H1 (cell line): ENCODE data around the gene FN3KRP. TPM values are rescaled to one million over a fixed set of nuclear protein-coding genes. Genes with fewer than 3 reads are reported as not detected.

ENCODE experiments used
- CBX5 ChIP-seq: fragments of 300-800, 300-1000 bp; sonication (generic); IDR thresholded peaks from 2 replicates; pipeline ENCODE4 v1.7.1; 2016; ENCODE audit warnings: antibody characterized with exemption, low read length, low read depth
- CEBPB ChIP-seq: IDR thresholded peaks from 2 replicates; pipeline ENCODE4 v1.6.1; 2012; ENCODE audit warnings: low read depth, low read length
- EZH2 ChIP-seq: fragments of 200-600 bp; sonication (generic); IDR thresholded peaks from 2 replicates; pipeline ENCODE4 v1.7.1; 2012; ENCODE audit warnings: low read depth, mild to moderate bottlenecking, moderate library complexity, low read length, inconsistent platforms; ENCODE audit not compliant: severe bottlenecking
- NANOG ChIP-seq: IDR thresholded peaks from 2 replicates; pipeline ENCODE4 v1.6.1; 2011; ENCODE audit warnings: low read length, low read depth, mild to moderate bottlenecking, inconsistent platforms; ENCODE audit not compliant: insufficient read depth, poor library complexity, severe bottlenecking
- POLR2A ChIP-seq, 2 experiments: IDR thresholded peaks; 1 replicate in 1 of 2; 2 replicates in 1 of 2; pipeline ENCODE4 v1.6.1; 2011; ENCODE audit warnings: low read depth in 2 of 2, low read length in 2 of 2, mild to moderate bottlenecking in 2 of 2; ENCODE audit errors: control extremely low read depth in 1 of 2
- POLR2AphosphoS5 ChIP-seq: IDR thresholded peaks from 2 replicates; pipeline ENCODE4 v1.6.1; 2011; ENCODE audit warnings: low read depth, low read length
- RFX5 ChIP-seq: IDR thresholded peaks from 2 replicates; pipeline ENCODE4 v1.6.1; 2011; ENCODE audit warnings: low read depth, low read length, improper control_type of control experiment, borderline replicate concordance
- RXRA ChIP-seq: IDR thresholded peaks from 2 replicates; pipeline ENCODE4 v1.6.1; 2011; ENCODE audit warnings: low read depth, mild to moderate bottlenecking, low read length, moderate library complexity; ENCODE audit not compliant: insufficient read depth
- SAP30 ChIP-seq: fragments of 300-600 bp; sonication (generic); IDR thresholded peaks from 2 replicates; pipeline ENCODE4 v1.7.1; 2012; ENCODE audit warnings: low read length, moderate library complexity, mild to moderate bottlenecking, inconsistent platforms; ENCODE audit not compliant: insufficient read depth, insufficient replicate concordance
- polyA plus RNA-seq, 7 experiments: library from polyadenylated mRNA; depleted of rRNA in 3 of 7; stranded (reverse) in 5 of 7; unstranded in 2 of 7; fragments of >200 nt in 5 of 7; fragments of 200-250 nt in 2 of 7; gene quantifications; 1 replicate in 5 of 7; 2 replicates in 1 of 7; 4 replicates in 1 of 7; pipeline versions ENCODE4 v1.2.1 to v1.2.3, GENCODE V29; 2011 to 2013; ENCODE audit warnings: missing spikeins in 2 of 7, mixed read lengths in 2 of 7
- total RNA-seq: library from RNA; stranded (reverse); fragmentation: NEBNext Ultra II Directional; extraction: Animal tissue kit (Norgen Biotek cat#: 25700); gene quantifications from 2 replicates; pipeline ENCODE4 v1.2.1, GENCODE V29; 2021
- TF ChIP-seq, protein P1 (sequence below): IDR thresholded peaks from 2 replicates; pipeline ENCODE4 v1.6.1; 2011; ENCODE audit warnings: low read length, improper control_type of control experiment

Gene FN3KRP
- total and polyA plus RNA-seq, 2 of the 8 experiments (the other 6 are each of a cell fraction or from before 2014, with no cell fraction given): 18.1 to 21.4 TPM

DNA sequence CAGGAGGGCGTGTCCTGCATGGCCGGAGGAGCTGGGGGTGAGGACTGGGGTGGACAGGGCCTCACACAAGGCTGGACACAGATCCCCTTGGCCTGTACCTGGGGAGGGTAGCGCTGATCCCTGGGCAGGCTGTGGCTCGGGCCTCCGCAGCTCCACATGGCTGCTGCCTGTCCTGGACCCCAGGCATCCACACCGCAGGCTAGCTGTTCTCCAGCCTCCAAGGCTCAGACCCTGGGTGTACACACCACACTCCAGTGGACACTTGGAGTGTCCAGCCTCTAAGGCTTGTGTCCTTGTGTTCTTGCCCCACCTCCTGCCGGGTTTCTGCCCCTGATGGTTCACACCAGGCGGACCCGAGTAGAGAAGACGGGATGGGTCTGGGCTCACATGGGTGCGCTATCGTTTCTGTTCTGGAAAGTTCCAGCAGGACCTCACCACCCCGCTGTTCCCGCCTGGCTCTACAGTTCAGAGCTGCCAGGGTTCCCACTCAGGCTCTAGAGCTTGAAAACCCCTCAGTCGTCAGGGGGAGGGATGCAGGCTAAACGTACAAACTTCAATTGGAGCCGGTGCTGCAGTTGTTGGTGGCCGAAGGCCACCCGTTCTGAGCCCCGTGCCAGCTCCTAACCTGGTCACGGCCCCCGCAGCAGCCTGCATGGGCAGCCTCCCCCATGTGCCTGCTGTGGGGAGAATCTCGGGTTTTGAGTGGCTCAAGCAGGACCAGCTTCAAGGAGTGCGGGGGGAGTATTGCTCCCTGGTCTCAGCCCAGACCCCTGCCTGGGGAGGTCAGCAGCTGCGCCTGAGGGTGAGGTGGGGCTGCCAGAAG lies 6.6 kb upstream of the FN3KRP start (continued):
- TF ChIP-seq, protein P1, sequence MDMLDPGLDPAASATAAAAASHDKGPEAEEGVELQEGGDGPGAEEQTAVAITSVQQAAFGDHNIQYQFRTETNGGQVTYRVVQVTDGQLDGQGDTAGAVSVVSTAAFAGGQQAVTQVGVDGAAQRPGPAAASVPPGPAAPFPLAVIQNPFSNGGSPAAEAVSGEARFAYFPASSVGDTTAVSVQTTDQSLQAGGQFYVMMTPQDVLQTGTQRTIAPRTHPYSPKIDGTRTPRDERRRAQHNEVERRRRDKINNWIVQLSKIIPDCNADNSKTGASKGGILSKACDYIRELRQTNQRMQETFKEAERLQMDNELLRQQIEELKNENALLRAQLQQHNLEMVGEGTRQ: no peak
- no peak for TF ChIP-seq POLR2AphosphoS5
- TF ChIP-seq CBX5: no peak
- TF ChIP-seq RFX5: no peak
- TF ChIP-seq RXRA: no peak
- no peak for TF ChIP-seq POLR2A (IDR thresholded peaks at IDR 0.05; ENCODE audit: control extremely low read depth in 1 of 2, low read depth in 2 of 2, low read length in 2 of 2)
- TF ChIP-seq NANOG: no peak
- no peak for TF ChIP-seq SAP30
- no peak for TF ChIP-seq EZH2
- TF ChIP-seq CEBPB: no peak
